Activated T-cell treated with anti-CD3 and anti-CD28 coated beads, Interleukin-2, amount 50 U/mL, for 24 hours (primary cell): ENCODE results near the gene ATF7IP2.
"Not testable (repeated sequence)": the region's sequence is repeated elsewhere in the genome, so short reads cannot be mapped to it uniquely, and the experiment has no call there.

Source experiments
- DNase-seq: peaks from one replicate; pipeline ENCODE4 v3.0.0-alpha.2; 2020
- H3K27ac Mint-ChIP-seq: 2 replicates; pipeline ENCODE4 v1.8.0; 2020; ENCODE audit warnings: mild to moderate bottlenecking, mixed read lengths
- H3K27me3 Mint-ChIP-seq: 2 replicates; pipeline ENCODE4 v1.8.0; 2020; ENCODE audit warnings: mixed read lengths
- H3K36me3 Mint-ChIP-seq: 2 replicates; pipeline ENCODE4 v1.8.0; 2020; ENCODE audit warnings: low read depth, mixed read lengths
- H3K4me1 Mint-ChIP-seq: 2 replicates; pipeline ENCODE4 v1.8.0; 2020; ENCODE audit warnings: low read depth, mixed read lengths
- H3K4me3 Mint-ChIP-seq: 2 replicates; pipeline ENCODE4 v1.8.0; 2020; ENCODE audit warnings: mild to moderate bottlenecking, moderate library complexity, mixed read lengths
- H3K9me3 Mint-ChIP-seq: 2 replicates; pipeline ENCODE4 v1.8.0; 2020; ENCODE audit warnings: mixed read lengths

Gene ATF7IP2

DNA sequence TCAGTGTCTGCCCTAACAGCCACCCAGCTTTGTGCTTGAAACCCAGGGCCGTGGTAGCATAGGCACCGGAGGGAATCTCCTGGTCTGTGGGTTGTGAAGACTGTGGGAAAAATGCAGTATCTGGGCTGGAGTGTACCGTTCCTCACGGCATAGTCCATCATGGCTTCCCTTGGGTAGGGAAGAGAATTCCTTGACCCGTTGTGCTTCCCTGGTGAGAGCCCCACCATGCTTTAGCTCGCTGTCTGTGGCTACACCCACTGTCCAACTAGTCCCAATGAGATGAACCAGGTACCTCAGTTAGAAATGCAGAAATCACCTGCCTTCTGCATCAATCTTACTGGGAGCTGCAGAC lies 67.3 kb downstream of the ATF7IP2 start:
- DNase-seq = no peak
- Mint-ChIP-seq H3K9me3 (peaks cover 17% of the 10 kb centered on the region), H3K27ac (no peak overlapping the region), H3K36me3 (peaks cover 89% of the 10 kb centered on the region), H3K27me3 (no peaks in the 10 kb centered on the region), H3K4me1 (peaks cover 13% of the 10 kb centered on the region), H3K4me3 (no peak overlapping the region)

DNA sequence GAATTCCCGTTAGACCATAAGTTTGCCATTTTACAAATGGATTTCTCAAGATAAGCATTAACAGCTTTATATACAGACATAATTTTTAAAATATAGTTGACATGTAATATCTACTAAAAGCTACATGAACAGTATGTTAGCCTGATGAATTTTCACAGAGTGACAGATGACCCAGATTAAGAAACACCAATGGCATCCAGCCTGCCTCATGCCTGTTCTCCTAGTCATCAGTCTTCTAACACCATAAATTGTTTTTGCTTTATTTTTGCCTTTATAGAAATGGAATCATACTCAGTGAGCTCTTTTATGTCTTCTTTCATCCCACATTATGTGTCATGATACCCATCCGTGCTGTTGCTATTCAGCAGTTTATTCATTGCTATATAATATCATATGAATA lies 80.0 kb downstream of the ATF7IP2 start:
- DNase-seq = no peak
- H3K27ac Mint-ChIP-seq = no peak overlapping the region
- H3K36me3 Mint-ChIP-seq = peaks cover 78% of the 10 kb centered on the region
- H3K4me3 Mint-ChIP-seq = no peak overlapping the region
- no peaks in the 10 kb centered on the region for H3K4me1 Mint-ChIP-seq
- peaks cover 5% of the 10 kb centered on the region for H3K9me3 Mint-ChIP-seq
- H3K27me3 Mint-ChIP-seq = no peaks in the 10 kb centered on the region

DNA sequence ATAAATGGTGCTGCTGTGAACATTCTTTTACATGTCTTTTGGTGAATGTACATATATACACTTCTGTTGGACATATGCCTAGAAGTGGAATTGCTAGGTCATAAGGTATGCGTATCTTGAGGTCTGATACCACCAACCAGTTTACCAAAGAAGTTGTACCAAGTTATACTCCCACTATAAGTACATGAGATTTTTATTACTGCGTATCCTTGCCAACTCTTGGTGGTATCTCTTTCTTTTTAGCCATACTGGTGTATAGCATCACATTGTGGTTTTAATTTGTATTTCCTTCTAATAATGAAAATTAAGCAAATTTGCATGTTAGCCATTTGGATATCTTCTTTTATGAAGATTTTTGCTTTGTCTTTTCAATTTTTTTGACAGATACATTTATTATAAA lies 80.5 kb downstream of the ATF7IP2 start:
- no peak overlapping the region for H3K4me3 Mint-ChIP-seq
- DNase-seq = no peak
- peaks cover 7% of the 10 kb centered on the region for H3K9me3 Mint-ChIP-seq
- H3K4me1 Mint-ChIP-seq = no peaks in the 10 kb centered on the region
- H3K27ac Mint-ChIP-seq = no peak overlapping the region
- no peaks in the 10 kb centered on the region for H3K27me3 Mint-ChIP-seq
- peaks cover 78% of the 10 kb centered on the region for H3K36me3 Mint-ChIP-seq

DNA sequence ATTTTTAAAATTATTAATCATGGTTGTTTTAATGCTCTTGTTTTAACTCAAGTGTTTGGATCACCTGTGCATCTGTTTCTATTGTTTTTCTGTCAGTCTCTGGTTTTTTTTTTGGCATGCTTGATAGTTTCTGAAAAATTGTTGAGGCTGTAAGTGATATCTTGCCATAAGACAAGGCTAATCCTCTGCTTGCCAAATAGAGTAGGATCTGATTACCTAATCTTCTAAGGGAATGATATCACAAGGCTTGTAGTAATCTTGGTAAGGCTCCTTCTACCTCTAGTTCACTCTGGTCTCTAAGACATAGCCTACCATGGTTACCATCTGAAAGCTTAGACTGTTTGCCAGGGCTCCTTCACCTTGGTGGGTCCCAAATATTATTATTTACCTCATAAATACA lies 81.0 kb downstream of the ATF7IP2 start:
- DNase-seq = no peak
- H3K4me3 Mint-ChIP-seq = no peak overlapping the region
- peaks cover 7% of the 10 kb centered on the region for H3K9me3 Mint-ChIP-seq
- no peaks in the 10 kb centered on the region for H3K27me3 Mint-ChIP-seq
- no peaks in the 10 kb centered on the region for H3K4me1 Mint-ChIP-seq
- H3K36me3 Mint-ChIP-seq = peaks cover 78% of the 10 kb centered on the region
- H3K27ac Mint-ChIP-seq = no peak overlapping the region

DNA sequence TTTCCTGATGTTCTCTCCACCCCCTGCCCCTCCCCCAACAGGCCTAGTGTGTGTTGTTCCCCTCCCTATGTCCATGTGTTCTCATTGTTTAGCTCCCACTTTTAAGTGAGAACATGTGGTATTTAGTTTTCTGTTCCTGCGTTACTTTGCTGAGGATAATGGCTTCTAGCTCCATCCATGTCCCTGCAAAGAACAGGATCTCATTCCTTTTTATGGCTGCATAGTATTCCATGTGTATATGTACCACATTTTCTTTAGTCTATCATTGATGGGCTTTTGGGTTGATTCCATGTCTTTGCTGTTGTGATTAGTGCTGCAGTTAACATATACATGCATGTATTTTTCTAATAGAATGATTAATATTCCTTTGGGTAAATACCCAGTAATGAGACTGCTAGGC lies 90.8 kb downstream of the ATF7IP2 start:
- H3K36me3 Mint-ChIP-seq = peaks cover 79% of the 10 kb centered on the region
- not testable (repeated sequence) for H3K27me3 Mint-ChIP-seq, H3K4me3 Mint-ChIP-seq, DNase-seq, H3K4me1 Mint-ChIP-seq, H3K27ac Mint-ChIP-seq
- H3K9me3 Mint-ChIP-seq = peaks cover 32% of the 10 kb centered on the region

DNA sequence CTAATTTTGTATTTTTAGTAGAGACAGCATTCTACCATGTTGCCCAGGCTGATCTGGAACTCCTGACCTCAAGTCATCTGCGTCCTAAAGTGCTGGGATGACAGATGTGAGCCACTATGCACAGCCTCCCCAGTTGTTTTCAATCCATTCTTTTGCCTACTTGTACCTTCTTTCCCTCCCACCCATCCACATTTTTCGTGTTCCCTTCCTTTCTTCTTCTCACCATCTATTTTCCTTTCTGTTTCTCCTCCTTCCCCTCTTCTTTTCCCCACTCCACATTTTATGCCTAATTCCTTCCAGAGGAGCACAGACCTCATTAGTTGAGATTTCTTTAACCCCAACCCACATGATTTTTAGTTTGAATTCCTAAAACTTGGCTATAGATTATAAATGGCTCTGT lies 94.3 kb downstream of the ATF7IP2 start:
- H3K36me3 Mint-ChIP-seq = peaks cover 71% of the 10 kb centered on the region
- peak overlapping the region; percentile 26 for H3K27ac Mint-ChIP-seq
- H3K9me3 Mint-ChIP-seq = peaks cover 32% of the 10 kb centered on the region
- H3K27me3 Mint-ChIP-seq = no peaks in the 10 kb centered on the region
- DNase-seq = no peak
- no peaks in the 10 kb centered on the region for H3K4me1 Mint-ChIP-seq
- no peak overlapping the region for H3K4me3 Mint-ChIP-seq

DNA sequence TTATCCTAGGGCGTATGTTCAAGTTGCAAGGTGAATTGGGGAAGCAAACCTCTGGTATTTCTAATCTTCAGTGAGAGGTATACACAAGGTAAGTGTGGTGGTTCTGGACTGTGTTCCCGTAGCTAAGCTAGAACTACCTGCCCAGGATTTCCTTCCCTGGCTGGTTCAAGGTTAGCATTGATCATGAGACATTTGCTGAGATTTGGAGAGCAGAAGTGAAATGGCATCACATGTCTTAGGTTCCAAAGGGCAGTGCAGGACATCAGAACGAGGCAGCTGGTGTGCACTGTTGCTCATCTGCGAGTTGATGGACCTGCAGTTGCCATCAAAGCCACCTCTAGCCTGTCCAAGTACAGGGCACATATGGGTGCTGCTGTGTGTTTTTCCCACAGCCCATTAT lies 99.3 kb downstream of the ATF7IP2 start:
- Mint-ChIP-seq H3K4me3 (no peak overlapping the region), H3K27ac (no peak overlapping the region), H3K27me3 (no peaks in the 10 kb centered on the region), H3K36me3 (peaks cover 45% of the 10 kb centered on the region), H3K9me3 (peaks cover 26% of the 10 kb centered on the region), H3K4me1 (no peaks in the 10 kb centered on the region)
- DNase-seq = no peak

DNA sequence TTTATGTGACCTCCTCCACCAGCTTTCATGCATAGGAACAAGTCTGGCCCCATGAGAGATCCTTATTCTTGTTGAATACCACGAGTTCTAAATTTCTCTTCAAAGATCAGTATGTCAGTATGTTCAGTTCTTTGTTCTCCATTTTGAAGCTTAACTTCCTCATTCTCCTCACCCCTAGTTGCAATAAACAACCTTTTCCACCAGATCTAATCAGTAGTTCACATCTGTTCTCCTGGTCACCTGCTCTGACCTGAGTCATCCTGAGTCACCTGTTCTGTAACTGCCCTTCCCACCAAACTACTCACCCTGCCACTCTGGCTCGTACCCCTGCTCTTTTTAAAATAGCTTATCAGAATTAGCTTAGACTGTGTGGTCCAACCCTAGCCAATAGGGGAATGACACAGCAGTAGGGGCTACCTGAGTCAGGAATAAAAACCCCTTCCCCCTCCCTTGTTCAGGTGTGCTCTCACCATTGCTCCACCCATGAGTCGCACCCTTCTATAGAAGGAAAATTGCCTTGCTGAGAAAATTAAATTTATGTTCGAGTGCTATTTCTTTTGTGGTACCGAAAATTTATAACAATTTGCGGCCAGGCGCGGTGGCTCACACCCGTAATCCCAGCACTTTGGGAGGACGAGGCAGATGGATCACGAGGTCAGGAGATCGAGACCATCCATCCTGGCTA lies 100.0 kb downstream of the ATF7IP2 start:
- Mint-ChIP-seq H3K4me3 (no peak overlapping the region), H3K9me3 (peaks cover 23% of the 10 kb centered on the region), H3K4me1 (no peaks in the 10 kb centered on the region), H3K27me3 (no peaks in the 10 kb centered on the region), H3K36me3 (peaks cover 39% of the 10 kb centered on the region), H3K27ac (no peak overlapping the region)
- no peak for DNase-seq

DNA sequence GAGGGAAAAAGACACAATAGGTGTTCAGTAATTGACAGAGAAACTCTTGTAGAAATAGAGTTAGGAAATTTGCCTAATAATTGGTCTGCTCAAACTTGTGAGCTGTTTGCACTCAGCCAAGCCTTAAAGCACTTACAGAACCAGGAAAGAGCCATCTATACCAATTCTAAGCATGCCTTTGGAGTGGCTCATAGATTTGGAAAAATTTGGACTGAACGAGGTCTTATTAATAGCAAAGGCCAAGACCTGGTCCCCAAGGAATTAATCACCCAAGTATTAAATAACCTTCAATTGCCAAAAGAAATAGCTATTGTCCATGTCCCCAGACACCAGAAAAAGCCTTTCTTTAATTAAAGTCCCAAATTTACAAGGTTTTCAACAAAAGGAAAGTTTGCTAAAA lies 104.3 kb downstream of the ATF7IP2 start:
- Mint-ChIP-seq H3K4me3 (no peak overlapping the region), H3K4me1 (no peaks in the 10 kb centered on the region), H3K9me3 (peaks cover 23% of the 10 kb centered on the region), H3K27ac (no peak overlapping the region), H3K27me3 (no peaks in the 10 kb centered on the region), H3K36me3 (peaks cover 7% of the 10 kb centered on the region)
- DNase-seq = no peak

DNA sequence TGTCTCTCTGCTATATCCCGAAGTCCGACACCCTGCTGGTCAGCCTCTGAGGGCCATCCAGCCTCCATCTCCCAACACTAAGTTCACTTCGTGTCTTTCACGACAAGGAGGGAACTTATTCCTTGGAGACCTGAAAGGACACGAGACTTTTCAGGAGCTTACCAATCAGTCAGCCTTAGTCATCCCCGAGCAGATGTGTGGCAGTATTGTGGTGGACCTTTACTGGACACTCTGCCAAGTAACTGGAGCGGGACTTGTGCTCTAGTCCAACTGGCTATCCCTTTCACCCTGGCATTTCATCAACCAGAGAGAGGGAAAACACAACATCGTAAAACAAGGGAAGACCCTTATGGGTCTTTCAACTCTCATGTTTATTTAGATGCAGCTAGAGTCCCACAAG lies 107.4 kb downstream of the ATF7IP2 start:
- Mint-ChIP-seq H3K9me3 (peaks cover 25% of the 10 kb centered on the region), H3K36me3 (peaks cover 2% of the 10 kb centered on the region), H3K4me3 (no peak overlapping the region), H3K4me1 (no peaks in the 10 kb centered on the region), H3K27me3 (no peaks in the 10 kb centered on the region), H3K27ac (no peak overlapping the region)
- no peak for DNase-seq

DNA sequence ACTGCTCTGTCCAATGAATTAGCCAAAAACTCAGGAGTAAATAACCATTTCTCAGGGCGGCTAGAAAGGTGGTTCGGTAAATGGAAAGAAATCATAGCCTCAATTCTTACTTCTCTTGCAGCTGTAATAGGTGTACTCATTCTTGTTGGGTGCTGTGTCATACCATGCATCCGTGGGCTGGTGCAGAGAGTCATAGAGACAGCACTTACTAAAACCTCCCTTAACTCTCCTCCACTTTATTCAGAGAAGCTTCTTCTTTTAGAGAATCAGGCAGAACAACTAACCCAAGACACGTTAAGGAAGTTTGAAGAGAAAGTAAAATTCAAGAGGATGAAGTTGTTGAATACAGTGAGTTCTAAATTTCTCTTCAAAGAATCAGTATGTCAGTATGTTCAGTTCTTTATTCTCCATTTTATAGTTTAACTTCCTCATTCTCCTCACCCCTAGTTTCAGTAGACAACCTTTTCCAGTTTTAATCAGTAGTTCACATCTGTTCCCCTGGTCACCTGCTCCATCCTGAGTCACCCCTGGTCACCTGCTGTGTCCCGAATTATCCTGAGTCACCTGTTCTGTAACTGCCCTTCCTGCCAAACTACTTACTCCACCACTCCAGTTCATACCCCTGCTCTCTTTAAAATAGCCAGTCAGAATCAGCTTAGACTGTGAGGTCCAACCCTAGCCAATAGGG lies 108.6 kb downstream of the ATF7IP2 start:
- Mint-ChIP-seq H3K4me3 (no peak overlapping the region), H3K27me3 (no peaks in the 10 kb centered on the region), H3K27ac (no peak overlapping the region), H3K4me1 (no peaks in the 10 kb centered on the region), H3K9me3 (peaks cover 25% of the 10 kb centered on the region), H3K36me3 (peaks cover 2% of the 10 kb centered on the region)
- no peak for DNase-seq

DNA sequence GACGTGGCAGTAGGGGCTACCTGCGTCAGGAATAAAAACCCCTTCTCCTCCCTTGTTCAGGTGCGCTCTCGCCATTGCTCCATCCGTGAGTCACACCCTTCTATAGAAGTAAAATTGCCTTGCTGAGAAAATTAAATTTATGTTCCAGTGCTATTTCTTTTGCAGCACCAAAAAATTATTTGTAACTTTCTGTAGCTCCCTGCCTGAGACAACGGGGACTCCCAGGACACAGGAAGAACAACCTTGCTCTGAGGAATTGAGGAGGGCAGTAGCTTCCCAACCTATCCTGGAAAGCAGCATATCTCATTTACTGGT lies 109.1 kb downstream of the ATF7IP2 start:
- Mint-ChIP-seq H3K9me3 (peaks cover 25% of the 10 kb centered on the region), H3K36me3 (peaks cover 2% of the 10 kb centered on the region), H3K27me3 (no peaks in the 10 kb centered on the region), H3K4me1 (no peaks in the 10 kb centered on the region), H3K27ac (no peak overlapping the region), H3K4me3 (no peak overlapping the region)
- no peak for DNase-seq

DNA sequence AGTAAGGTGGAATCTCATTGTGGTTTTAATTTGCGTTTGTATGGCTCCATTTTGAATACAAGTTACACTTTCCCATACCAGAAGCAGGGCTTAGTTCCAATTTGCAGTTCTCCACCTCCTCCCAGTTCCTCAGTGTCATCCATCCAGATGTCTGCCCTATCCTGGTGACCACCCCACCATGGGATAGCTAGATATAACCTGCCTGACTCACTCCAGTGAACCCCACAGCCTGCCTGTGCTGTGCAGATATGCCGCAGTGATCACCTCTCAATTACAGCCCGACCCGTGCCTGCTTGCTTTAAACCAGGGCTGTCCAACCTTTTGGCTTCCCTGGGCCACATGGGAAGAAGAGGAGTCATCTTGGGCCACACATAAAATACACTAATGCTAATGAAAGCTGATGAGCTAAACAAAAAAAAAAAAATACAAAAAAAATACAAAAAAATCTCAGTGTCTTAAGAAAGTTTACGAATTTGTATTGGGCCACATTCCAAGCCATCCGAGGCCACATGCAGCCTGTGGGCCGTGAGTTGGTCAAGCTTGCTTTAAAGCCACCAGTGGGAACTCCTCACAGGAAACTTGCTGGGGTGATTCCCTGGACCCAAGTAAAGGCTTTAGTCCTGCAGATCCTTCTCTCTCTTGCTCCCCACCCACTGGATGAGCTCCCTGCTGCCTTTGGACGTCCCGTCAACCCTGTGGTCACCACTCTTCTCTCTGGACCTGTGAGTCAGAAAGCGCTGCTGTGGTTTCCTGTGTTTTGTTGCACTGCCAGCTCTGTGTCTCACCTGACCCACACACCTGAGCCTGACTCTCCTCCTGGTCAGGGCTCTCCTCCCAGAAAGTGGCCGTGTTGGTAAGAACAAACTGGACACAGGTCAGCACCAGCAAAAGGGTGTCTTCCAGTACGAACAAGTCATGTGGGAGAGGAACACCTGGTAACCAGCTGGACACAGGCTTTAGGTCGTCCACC lies 111.6 kb downstream of the ATF7IP2 start:
- Mint-ChIP-seq H3K36me3 (peaks cover 2% of the 10 kb centered on the region), H3K9me3 (peaks cover 25% of the 10 kb centered on the region), H3K27ac (no peak overlapping the region), H3K4me3 (no peak overlapping the region), H3K4me1 (peaks cover 2% of the 10 kb centered on the region), H3K27me3 (no peaks in the 10 kb centered on the region)
- DNase-seq = no peak

DNA sequence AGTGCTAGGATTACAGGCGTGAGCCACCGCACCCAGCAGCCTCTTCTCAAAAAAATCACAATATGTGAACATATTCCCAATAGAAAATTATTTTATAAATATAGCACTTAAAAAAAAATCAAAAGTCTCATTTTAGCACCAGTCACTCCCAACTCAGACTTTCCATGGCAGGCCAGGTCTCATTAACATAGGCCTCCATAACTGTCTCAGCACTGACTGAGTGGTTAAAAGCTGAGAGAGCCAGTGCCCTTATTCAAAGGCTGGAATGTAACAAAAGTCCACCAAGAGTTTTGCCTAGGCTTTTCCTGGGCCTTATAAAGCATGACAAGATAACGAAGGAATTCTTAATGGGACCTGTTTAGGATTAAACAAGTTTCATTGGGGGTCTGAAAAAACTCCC lies 114.7 kb downstream of the ATF7IP2 start:
- Mint-ChIP-seq H3K4me1 (peaks cover 7% of the 10 kb centered on the region), H3K27ac (no peak overlapping the region), H3K27me3 (no peaks in the 10 kb centered on the region), H3K4me3 (no peak overlapping the region), H3K9me3 (peaks cover 7% of the 10 kb centered on the region), H3K36me3 (no peaks in the 10 kb centered on the region)
- no peak for DNase-seq
